Retinal pigment epithelial cell (primary cell): Measurements from ENCODE around the gene TNIP1.

Source experiments
- DNase-seq: peaks from one replicate; pipeline ENCODE4 v3.0.0-alpha.2; 2010; ENCODE audit warnings: low read depth
- H3K4me3 ChIP-seq: 2 replicates; pipeline ENCODE4 v1.5.1; 2011; ENCODE audit warnings: mild to moderate bottlenecking, low read length, control low read depth, moderate library complexity
- TF ChIP-seq, protein P1 (sequence below): conservative IDR thresholded peaks from 2 replicates; pipeline ENCODE4 v1.5.1; 2011; ENCODE audit warnings: low read depth, low read length, control low read depth, inconsistent platforms

The TNIP1 gene

DNA sequence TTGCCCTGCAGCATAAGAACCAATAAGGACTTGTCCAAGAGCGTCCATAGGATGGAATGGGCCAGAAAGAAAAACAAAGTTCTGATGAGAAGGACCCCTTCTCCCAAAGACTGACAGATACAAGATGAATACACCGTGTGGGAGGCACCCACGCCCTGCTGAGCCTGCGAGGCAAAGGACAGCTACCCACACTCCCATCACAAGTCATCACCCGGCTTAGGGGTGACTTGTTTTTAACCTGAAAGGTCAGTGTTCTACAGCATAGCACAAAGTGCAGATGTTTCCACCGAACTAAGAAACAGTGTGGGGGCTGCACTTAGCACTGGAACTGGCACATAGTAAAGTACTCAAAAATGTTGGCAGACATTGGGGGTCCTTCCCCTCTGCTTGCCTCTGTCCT is 13.9 kb downstream of the TNIP1 start:
- H3K4me3 ChIP-seq, result no peak overlapping the region
- DNase-seq, result no peak
- TF ChIP-seq, protein P1, sequence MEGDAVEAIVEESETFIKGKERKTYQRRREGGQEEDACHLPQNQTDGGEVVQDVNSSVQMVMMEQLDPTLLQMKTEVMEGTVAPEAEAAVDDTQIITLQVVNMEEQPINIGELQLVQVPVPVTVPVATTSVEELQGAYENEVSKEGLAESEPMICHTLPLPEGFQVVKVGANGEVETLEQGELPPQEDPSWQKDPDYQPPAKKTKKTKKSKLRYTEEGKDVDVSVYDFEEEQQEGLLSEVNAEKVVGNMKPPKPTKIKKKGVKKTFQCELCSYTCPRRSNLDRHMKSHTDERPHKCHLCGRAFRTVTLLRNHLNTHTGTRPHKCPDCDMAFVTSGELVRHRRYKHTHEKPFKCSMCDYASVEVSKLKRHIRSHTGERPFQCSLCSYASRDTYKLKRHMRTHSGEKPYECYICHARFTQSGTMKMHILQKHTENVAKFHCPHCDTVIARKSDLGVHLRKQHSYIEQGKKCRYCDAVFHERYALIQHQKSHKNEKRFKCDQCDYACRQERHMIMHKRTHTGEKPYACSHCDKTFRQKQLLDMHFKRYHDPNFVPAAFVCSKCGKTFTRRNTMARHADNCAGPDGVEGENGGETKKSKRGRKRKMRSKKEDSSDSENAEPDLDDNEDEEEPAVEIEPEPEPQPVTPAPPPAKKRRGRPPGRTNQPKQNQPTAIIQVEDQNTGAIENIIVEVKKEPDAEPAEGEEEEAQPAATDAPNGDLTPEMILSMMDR, result no peak

DNA sequence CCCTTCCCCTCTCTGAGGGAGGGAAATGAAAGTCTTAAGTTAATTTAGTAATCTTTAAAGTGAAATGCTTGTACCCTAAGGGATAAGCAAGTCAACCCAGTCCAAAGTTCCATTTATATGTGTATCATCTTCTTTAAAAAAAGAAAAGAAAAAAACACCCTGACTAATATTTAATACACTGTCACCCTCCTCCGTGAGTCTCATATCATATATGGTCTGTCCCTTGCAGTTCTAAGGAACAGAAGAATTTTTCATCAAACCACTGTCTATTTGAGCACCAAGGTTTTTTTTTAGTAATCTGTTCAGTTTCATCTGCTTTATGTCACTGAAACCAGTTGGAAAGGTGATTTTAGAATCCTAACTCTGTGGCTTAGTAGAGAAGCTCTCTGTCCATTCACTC is 15.2 kb downstream of the TNIP1 start:
- TF ChIP-seq, protein P1, result no peak
- no peak overlapping the region for H3K4me3 ChIP-seq
- DNase-seq, result no peak

DNA sequence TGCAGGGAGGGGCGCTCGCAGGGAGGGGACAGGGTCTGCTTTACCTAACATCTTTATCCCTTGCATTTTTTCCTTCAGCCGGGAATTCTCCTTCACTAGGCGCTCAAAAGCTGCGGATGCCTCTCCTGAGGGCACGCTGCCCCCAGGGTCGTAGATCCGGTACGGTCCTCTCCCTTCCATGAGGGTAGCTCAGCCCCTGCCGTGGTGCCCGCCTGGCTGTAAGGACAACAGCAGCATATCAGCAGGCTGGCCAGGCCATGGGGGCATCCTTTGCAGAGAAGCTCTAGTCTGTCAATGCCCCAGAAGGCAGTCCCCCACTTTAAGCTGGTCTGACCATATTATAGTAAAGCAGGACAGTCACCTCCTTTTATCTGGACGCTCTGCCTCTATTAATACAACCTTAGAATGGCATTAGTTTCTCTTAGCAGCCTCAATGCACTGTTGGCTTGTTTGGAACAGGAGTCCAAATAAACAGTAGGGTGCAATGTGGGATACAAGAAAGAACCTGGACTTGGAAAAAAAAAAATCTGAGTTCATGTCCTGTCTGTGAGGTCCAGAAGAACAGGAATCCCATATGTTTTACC is 15.8 kb downstream of the TNIP1 start:
- no peak overlapping the region for H3K4me3 ChIP-seq
- TF ChIP-seq, protein P1, result no peak
- DNase-seq, result no peak

DNA sequence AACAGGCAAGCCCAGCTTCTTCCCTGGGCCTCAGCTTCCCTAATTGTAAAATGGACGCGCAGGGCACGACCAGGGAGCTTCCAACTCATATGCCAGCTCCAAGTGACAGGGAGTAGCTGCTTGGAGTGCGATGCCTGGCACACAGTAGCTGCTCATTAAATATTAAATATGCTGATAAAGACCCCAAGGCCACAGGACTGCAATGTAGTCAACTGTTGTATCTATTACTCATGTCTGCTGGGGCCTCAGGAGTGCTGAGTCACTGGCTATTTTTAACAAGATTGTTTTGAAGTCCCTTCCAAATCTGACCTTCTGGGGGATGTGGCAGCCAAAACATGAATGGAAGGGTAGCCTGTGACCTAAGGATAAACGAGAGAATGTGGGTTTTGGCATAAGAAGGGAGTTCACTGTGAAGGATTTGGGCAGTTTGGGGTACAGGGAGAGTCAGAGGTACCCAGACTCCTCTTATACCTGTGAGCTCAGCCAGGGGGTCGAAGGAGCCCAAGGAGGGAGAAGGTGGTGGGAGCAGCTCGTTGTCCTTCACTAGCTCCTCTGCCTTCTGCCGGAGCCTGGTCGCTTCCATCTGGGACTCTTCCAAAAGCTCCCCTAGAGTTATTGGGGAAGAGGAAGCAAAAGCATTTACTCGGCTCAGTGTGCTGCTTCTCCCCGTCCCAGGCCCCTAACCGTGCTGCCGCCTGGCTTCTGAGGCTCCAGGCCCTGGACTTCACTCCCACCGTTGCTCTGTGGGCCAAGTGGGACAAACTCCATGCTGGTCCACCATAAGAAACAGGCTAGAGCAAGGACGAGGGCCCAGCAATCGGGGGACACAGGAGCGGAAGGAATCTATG is 17.5 kb downstream of the TNIP1 start:
- no peak for DNase-seq
- TF ChIP-seq, protein P1, result no peak
- H3K4me3 ChIP-seq, result no peak overlapping the region

DNA sequence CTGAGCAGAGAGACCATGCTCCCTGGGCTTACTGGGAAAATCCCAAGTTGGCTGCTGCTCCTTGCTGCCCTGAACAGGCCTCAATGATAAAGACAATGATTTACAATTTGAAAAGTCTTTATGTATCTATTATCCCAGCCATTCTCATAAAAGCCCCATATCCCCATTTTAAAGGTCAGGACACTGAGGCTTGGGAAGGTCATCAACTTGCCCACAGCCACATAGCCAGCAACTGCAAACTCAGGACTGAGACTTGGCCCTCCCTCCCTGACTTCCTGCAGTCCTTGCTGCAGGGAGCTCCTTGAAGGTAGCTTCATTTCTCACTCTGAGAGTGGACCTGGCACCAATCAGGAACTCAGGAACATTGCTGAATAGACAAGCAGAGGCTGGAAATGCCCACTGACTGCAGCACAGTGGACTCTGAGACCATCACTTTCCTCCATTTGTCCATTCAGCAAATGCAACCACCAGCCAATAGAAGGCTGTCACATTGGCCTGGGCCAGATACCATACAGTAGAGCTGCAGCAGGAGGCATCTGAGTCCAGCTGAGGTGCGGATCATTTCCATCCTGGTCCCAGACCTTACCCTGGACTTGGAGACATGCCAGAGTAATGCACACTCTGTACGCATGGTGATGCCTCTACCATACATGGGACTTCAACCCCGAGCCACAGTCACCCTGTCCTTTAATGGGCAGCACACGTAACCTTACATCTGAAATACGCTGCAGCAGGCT is 18.3 kb downstream of the TNIP1 start:
- TF ChIP-seq, protein P1, result no peak
- no peak for DNase-seq
- H3K4me3 ChIP-seq, result no peak overlapping the region

DNA sequence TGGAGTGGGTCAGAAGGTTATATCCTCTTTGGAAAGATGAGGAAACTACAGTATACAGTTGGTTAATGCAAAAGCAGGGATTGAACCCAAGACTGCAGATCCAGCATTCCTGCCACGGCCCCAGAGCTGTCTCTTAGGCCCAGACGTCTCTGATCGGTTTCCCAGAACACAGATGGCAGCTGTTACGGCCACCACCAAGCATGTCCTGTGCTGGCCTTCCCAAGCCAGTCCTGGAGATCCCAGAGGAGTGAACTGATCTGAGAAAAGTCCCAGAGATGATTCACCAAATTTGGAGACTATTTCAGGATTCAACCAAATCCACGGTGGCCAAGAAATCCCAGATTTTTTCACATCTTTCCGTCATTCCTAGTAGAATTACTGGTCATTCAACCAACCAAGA is 20.1 kb downstream of the TNIP1 start:
- no peak for DNase-seq
- TF ChIP-seq, protein P1, result no peak
- no peak overlapping the region for H3K4me3 ChIP-seq
